ACC112 (cell line): ENCODE data around the gene PARD6B.
"Not testable (repeated sequence)": the region's sequence is repeated elsewhere in the genome, so short reads cannot be mapped to it uniquely, and the experiment has no call there.

Experiments
- H2AFZ ChIP-seq: fragments of 200-600 bp; sonication (generic); one replicate; pipeline ENCODE4 v1.6.0; 2017; ENCODE audit warnings: antibody characterized with exemption, low read length; ENCODE audit not compliant: unreplicated experiment
- H3K27ac ChIP-seq: fragments of 200-600 bp; sonication (generic); 2 replicates; pipeline ENCODE4 v1.5.1; 2014; ENCODE audit warnings: low read depth, mild to moderate bottlenecking, antibody characterized with exemption, low read length, moderate library complexity
- H3K27me3 ChIP-seq: fragments of 200-600 bp; sonication (generic); 2 replicates; pipeline ENCODE4 v1.6.1; 2014; ENCODE audit warnings: mild to moderate bottlenecking, antibody characterized with exemption, low read length, moderate library complexity, mixed read lengths; ENCODE audit not compliant: insufficient read depth
- H3K36me3 ChIP-seq: fragments of 200-600 bp; sonication (generic); 2 replicates; pipeline ENCODE4 v1.6.1; 2016; ENCODE audit warnings: mild to moderate bottlenecking, antibody characterized with exemption, low read length, moderate library complexity, mixed read lengths; ENCODE audit not compliant: insufficient read depth
- H3K4me1 ChIP-seq: fragments of 200-600 bp; sonication (generic); one replicate; pipeline ENCODE4 v1.6.1; 2016; ENCODE audit warnings: low read length, mixed read lengths; ENCODE audit not compliant: insufficient read depth, unreplicated experiment, control insufficient read depth
- H3K4me3 ChIP-seq: fragments of 200-600 bp; sonication (generic); 2 replicates; pipeline ENCODE4 v1.5.1; 2014; ENCODE audit warnings: mild to moderate bottlenecking, low read depth, low read length
- H3K79me2 ChIP-seq: fragments of 200-600 bp; sonication (generic); one replicate; pipeline ENCODE4 v1.6.0; 2016; ENCODE audit warnings: low read length; ENCODE audit not compliant: control insufficient read depth, unreplicated experiment, insufficient read depth

PARD6B gene

DNA sequence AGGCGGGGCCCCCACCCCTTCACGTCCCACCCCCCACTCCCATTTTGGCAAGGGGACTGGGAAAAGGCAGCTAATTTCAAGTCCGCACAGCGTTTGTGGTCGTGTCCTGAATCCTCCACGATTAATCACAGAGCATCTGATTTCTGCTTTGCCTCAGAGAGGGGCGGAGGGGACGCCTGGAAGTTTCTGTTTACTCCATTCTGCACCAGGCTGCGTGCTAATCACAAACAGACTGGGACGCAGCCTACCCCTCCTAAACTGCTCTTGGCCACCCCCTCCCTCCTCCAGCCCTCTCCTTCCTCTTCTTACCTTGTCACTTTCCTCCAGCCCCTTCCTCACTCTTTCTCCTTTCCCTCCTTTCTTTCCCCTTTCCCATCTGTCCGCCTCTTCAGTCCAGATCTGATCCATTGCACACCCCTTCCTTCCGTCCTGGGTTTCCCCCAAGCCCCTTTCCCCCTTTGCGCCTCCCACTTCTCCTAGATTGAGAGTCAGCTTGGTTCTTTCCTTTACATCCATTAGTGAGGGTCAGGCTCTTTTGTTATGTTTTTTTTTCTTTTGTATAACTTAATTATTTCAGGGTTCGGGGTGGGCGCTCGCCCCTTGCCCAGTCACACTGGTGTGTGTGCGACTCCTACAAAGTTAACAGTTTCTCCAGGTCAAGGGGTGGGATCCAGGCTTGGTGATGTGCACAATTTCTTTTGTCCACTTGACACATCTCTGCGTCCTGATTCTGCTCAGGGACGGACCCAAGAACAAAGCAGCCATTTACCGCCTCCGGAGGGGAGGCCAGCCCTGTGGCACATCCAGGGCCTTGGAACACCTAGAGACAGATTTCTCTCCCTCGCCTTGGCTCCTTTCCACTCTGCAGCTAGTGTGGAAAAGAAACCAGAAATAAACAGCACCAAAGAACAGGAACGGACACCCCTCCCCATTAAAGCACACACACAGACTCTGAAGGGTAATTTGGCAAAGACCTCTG lies 39.5 kb upstream of the PARD6B start:
- peak overlapping the region; percentile 13 for H2AFZ ChIP-seq
- H3K4me1 ChIP-seq, result peaks cover 14% of the 10 kb centered on the region
- H3K27ac ChIP-seq, result no peak overlapping the region
- H3K36me3 ChIP-seq, result no peaks in the 10 kb centered on the region
- no peaks in the 10 kb centered on the region for H3K79me2 ChIP-seq
- peak overlapping the region; percentile 57 for H3K4me3 ChIP-seq
- H3K27me3 ChIP-seq, result peaks cover 4% of the 10 kb centered on the region; the same call in 1 of the 2 replicates

DNA sequence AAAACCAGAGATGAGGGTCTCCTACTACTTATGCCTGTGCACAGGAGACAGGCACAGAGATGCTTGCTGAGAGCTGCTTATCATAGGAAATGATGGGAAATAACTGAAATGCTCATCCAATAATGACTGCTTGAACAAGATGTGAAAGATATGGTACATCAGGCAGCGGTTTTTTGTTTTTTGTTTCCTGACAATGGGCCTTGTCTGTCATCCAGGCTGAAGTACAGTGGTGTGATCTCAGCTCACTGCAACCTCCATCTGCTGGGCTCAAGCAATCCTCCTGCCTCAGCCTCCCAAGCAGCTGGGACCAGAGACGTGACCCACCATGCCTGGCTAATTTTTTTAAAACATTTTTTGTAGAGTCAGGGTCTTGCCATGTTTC lies 38.8 kb upstream of the PARD6B start:
- no peak overlapping the region for H3K27ac ChIP-seq
- H3K27me3 ChIP-seq, result peaks cover 4% of the 10 kb centered on the region; the same call in 1 of the 2 replicates
- no peak overlapping the region for H2AFZ ChIP-seq
- peaks cover 14% of the 10 kb centered on the region for H3K4me1 ChIP-seq
- H3K36me3 ChIP-seq, result no peaks in the 10 kb centered on the region
- no peaks in the 10 kb centered on the region for H3K79me2 ChIP-seq
- no peak overlapping the region for H3K4me3 ChIP-seq

DNA sequence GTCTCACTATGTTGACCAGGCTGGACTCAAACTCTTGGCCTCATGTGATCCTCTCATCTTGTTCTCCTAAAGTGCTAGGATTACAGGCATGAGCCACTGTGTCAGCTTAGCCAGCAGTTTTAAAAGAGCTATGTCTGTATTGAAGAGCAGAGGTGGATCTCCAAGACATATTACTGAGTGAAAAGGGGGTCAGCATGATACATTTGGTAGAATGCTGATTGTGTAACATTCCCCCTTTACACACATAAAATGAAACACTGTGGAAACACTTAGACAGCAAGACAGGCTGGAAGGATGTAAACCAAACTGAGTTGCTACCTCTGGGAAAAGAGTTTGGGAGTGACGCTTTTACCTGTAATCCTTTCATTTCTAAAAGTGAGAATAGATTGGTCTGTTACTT lies 38.4 kb upstream of the PARD6B start:
- Histone ChIP-seq H2AFZ (no peak overlapping the region), H3K27me3 (peaks cover 4% of the 10 kb centered on the region; the same call in 1 of the 2 replicates), H3K4me3 (no peak overlapping the region), H3K4me1 (peaks cover 14% of the 10 kb centered on the region), H3K27ac (no peak overlapping the region), H3K36me3 (no peaks in the 10 kb centered on the region), H3K79me2 (no peaks in the 10 kb centered on the region)

DNA sequence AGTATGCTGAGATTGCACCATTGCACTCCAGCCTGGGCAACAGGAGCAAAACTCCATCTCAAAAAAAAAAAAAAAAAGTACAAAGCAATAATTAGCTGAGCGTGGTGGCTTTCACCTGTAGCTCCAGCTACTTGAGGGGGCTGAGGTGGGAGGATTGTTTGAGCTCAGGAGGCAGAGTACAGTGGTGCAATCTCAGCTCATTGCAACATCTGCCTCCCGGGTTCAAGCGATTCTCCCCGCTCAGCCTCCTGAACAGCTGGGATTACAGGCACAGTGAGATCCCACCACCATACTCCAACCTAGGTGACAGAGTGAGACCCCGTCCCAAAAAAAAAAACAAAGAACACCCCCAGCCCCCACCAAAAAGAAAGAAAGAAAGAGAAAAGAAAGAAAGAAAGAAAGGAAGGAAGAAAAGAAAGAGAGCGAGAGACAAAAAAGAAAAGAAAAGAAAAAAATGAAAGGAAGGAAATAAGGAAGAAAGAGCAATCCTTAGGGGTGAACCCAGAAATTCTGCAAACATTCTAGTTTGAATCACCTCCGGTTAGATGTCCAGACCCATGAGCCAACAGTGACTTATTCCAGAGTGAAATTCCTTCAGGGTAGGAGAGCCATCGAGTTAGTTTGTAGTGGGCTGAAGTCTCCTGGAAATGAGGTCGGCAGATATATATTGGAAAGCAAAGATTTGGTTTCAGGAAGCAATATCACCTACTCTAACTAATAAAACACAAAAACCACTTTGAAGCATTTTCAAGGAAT lies 36.8 kb upstream of the PARD6B start:
- H3K27ac ChIP-seq, result no peak overlapping the region
- H3K4me3 ChIP-seq, result no peak overlapping the region
- H3K36me3 ChIP-seq, result no peaks in the 10 kb centered on the region
- peaks cover 4% of the 10 kb centered on the region; the same call in 1 of the 2 replicates for H3K27me3 ChIP-seq
- peaks cover 14% of the 10 kb centered on the region for H3K4me1 ChIP-seq
- H3K79me2 ChIP-seq, result no peaks in the 10 kb centered on the region
- H2AFZ ChIP-seq, result no peak overlapping the region

DNA sequence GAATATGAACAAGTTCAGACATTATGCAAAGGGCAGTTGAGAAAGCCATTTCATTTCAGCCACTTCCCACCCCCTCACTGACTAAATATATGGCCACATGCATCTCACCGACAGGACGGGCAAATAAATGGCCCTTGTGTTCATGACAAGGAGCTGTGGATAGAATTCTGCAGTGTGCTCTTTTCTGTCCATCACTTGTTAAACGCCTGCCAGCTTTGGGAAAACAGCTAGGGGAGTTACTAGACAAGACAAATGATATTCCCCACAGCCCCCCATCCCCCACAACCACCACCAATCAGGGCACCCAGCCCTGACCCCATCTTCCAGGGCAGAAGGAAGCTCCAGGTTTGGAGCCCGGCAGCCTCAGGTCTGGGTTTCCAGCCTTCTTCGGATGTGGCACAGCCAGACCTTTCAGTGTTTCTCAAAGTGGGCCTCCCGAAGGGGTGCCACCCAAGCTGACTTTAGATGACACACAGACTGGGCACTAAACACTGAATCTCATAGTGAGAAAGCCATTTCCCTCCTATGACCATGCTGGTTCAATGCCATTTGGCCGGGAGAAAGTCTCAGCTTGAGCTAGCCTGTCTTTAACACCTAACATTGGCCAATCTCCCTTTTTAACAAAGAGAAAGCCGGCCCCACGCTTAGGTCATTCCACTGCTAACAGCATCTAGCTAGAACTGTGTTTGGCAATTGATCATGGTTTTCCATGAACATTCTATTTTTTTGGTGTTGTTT lies 36.1 kb upstream of the PARD6B start:
- peak overlapping the region; percentile 3 for H2AFZ ChIP-seq
- H3K27me3 ChIP-seq, result peaks cover 4% of the 10 kb centered on the region; the same call in 1 of the 2 replicates

DNA sequence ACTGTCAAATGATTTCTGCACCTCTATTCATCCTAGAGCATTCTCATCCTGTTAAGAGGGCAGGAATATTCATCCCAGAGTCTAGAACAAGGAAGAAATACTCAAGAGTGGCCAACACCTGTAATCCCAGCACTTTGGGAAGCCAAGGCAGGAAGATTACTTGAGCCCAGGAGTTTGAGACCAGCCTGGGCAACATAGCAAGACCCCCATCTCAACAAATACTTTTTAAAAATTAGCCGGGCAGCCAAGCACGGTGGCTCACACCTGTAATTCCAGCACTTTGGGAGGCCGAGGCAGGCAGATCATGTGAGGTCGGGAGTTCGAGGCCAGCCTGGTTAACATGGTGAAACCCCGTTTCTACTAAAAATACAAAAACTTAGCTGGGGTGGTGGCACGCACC lies 33.1 kb upstream of the PARD6B start:
- H3K36me3 ChIP-seq, H3K79me2 ChIP-seq, H2AFZ ChIP-seq, H3K27ac ChIP-seq, H3K4me3 ChIP-seq, H3K27me3 ChIP-seq: not testable (repeated sequence)
- peaks cover 14% of the 10 kb centered on the region for H3K4me1 ChIP-seq

More for the DNA sequence above, 36.1 kb upstream of the PARD6B start:
- Histone ChIP-seq H3K4me1 (peaks cover 14% of the 10 kb centered on the region), H3K79me2 (no peaks in the 10 kb centered on the region), H3K27ac (no peak overlapping the region), H3K4me3 (no peak overlapping the region), H3K36me3 (no peaks in the 10 kb centered on the region)

DNA sequence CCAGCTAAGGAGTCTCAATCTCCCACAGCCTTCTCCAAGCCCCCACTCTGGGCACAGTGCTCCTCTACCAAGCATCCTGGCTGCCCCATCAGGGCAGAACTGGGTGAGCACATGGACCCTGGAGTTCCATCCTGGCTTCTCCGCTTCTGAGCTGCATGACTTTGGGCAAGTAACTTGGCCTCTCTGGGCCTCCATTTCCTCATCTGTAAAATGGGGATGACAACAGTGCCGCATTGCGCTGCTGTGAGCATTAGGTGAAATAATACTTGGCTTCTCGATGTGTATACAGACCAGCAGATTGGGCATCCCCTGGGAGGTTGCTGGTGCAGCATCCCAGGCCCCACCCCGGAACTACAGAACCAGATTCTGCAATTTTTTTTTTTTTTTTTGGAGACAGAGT lies 31.7 kb upstream of the PARD6B start:
- Histone ChIP-seq H2AFZ (no peak overlapping the region), H3K27ac (no peak overlapping the region), H3K79me2 (no peaks in the 10 kb centered on the region), H3K4me3 (no peak overlapping the region), H3K4me1 (peaks cover 10% of the 10 kb centered on the region), H3K36me3 (no peaks in the 10 kb centered on the region), H3K27me3 (no peaks in the 10 kb centered on the region)

DNA sequence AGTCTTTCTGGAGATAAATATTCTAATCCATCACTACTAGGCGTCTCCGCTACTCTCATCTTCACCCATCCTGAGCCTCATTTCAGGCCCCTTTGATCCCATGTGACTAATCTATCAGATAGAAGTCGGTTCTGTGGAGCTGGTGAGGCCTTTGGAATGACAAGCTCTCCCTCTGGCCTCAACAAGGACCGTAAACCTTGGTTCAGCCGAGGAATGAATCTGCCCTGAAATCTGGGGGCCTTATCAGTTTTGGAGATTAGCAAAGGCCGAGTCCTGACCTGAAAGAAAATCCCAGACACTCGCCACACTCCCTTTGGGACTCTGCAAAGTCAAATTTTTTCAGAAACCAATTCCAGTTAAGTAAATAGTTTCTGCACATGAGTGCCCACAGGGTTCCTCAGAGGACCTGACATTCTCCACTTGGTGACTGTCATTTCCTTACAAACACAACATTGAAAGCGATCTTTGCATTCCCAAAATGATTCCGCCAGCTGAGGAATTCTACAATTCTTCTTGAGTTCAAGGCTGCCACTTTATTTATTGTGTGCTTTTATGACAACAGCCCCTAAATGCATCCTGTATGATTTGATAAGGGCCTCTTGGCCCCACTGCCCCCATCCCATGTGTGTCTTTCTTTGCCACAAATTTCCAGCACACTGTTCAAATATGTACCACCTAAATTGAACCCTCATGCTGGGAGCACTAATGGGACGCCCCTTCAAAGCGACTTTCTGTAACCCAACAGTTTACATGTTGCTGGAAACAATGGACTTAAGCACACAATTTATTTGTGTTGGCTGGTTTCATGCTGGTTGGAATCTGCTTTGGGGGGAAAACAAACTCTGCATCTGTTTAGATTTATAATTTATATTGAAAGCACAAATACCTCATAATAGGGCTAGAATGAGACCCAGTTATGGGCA lies 30.1 kb upstream of the PARD6B start:
- Histone ChIP-seq H3K36me3 (no peaks in the 10 kb centered on the region), H2AFZ (no peak overlapping the region), H3K4me3 (no peak overlapping the region)

DNA sequence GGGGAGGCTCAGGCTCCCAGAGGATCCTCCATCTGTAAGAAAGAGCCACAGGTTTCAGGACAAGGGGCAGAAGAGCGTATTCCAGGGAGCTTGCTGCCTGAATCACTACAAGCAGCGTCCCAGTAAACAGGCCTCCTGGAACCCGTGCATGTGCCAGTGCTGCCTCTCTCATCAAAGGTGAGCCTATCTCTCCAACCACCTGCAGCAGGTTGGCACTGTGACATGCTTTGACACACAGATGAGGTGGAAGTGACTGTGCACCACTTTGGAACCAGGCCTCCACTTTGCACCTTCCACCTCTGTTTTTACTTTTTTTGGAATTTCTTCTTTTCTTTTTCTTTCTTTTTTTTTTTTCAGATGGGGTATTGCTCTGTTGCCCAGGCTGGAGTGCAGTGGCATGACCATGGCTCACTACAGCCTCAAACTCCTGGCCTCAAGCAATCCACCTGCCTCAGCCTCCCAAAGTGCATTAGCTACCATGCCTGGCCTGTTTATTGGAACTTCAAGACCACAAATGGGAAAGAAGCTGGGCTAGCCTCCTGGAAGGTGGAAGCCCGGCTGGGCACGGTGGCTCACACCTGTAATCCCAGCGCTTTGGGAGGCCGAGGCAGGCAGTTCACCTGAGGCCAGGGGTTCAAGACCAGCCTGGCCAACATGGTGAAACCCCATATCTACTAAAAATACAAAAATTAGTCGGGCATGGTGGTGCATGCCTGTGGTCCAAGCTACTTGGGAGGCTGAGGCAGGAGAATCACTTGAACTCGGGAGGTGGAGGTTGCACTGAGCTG lies 27.5 kb upstream of the PARD6B start:
- H3K27me3 ChIP-seq, H3K4me1 ChIP-seq, H3K4me3 ChIP-seq, H3K79me2 ChIP-seq, H3K27ac ChIP-seq, H3K36me3 ChIP-seq, H2AFZ ChIP-seq: not testable (repeated sequence)

More for the DNA sequence above, 30.1 kb upstream of the PARD6B start:
- no peaks in the 10 kb centered on the region for H3K4me1 ChIP-seq
- no peak overlapping the region for H3K27ac ChIP-seq
- no peaks in the 10 kb centered on the region for H3K79me2 ChIP-seq
- no peaks in the 10 kb centered on the region for H3K27me3 ChIP-seq
